IPS-20b (cell line): Measurements from ENCODE around the gene ST6GALNAC5.
A peak's percentile ranks its signal among the peaks of the same experiment; 100 is the strongest.

Experiments
- H3K27ac ChIP-seq: one replicate; pipeline ENCODE4 v1.5.1; 2013; ENCODE audit warnings: low read length
- H3K27me3 ChIP-seq: 2 replicates; pipeline ENCODE4 v1.6.1; 2013; ENCODE audit warnings: mild to moderate bottlenecking, low read length, inconsistent platforms; ENCODE audit not compliant: insufficient read depth
- H3K36me3 ChIP-seq: 2 replicates; pipeline ENCODE4 v1.6.1; 2013; ENCODE audit warnings: low read depth, mild to moderate bottlenecking, inconsistent platforms, low read length, moderate library complexity; ENCODE audit not compliant: insufficient read depth
- H3K4me1 ChIP-seq: 2 replicates; pipeline ENCODE4 v1.6.1; 2013; ENCODE audit warnings: mild to moderate bottlenecking, control low read depth, inconsistent platforms, low read length, moderate library complexity; ENCODE audit not compliant: insufficient read depth
- H3K4me3 ChIP-seq: 2 replicates; pipeline ENCODE4 v1.5.1; 2013; ENCODE audit warnings: mild to moderate bottlenecking, low read length, inconsistent platforms
- H3K9ac ChIP-seq: 2 replicates; pipeline ENCODE4 v1.6.1; 2013; ENCODE audit warnings: low read depth, mild to moderate bottlenecking, inconsistent platforms, low read length, moderate library complexity
- H3K9me3 ChIP-seq: 2 replicates; pipeline ENCODE4 v1.6.1; 2013; ENCODE audit warnings: mild to moderate bottlenecking, low read depth, low read length, inconsistent platforms; ENCODE audit not compliant: insufficient read depth

The ST6GALNAC5 gene

GRCh38 chr1:76841460-76841859 is 25.8 kb upstream of the ST6GALNAC5 start:
- no peak overlapping the region for H3K27ac ChIP-seq
- no peaks in the 10 kb centered on the region for H3K27me3 ChIP-seq
- peaks cover 9% of the 10 kb centered on the region; the same call in 1 of the 2 replicates for H3K4me1 ChIP-seq
- no peak overlapping the region for H3K4me3 ChIP-seq
- H3K36me3 ChIP-seq, result no peaks in the 10 kb centered on the region
- H3K9me3 ChIP-seq, result no peaks in the 10 kb centered on the region
- no peak overlapping the region for H3K9ac ChIP-seq

GRCh38 chr1:76843821-76844464 is 23.3 kb upstream of the ST6GALNAC5 start:
- Histone ChIP-seq H3K27ac (no peak overlapping the region), H3K9me3 (no peaks in the 10 kb centered on the region), H3K27me3 (no peaks in the 10 kb centered on the region), H3K36me3 (no peaks in the 10 kb centered on the region), H3K4me1 (peaks cover 9% of the 10 kb centered on the region; the same call in 1 of the 2 replicates), H3K9ac (no peak overlapping the region), H3K4me3 (no peak overlapping the region)

- Histone ChIP-seq H3K36me3 (no peaks in the 10 kb centered on the region), H3K4me1 (peaks cover 18% of the 10 kb centered on the region; the same call in 1 of the 2 replicates), H3K4me3 (0 out of 2 replicates have a peak overlapping the region, but pooled peaks have one; percentile 1), H3K27me3 (peaks cover 13% of the 10 kb centered on the region; the same call in 1 of the 2 replicates), H3K27ac (no peak overlapping the region), H3K9ac (no peak overlapping the region), H3K9me3 (no peaks in the 10 kb centered on the region)
Observed at GRCh38 chr1:76854255-76854654, 13.0 kb upstream of the ST6GALNAC5 start.

- no peak overlapping the region for H3K27ac ChIP-seq
- peaks cover 13% of the 10 kb centered on the region; the same call in 1 of the 2 replicates for H3K27me3 ChIP-seq
- no peaks in the 10 kb centered on the region for H3K9me3 ChIP-seq
- peaks cover 18% of the 10 kb centered on the region; the same call in 1 of the 2 replicates for H3K4me1 ChIP-seq
- H3K36me3 ChIP-seq, result no peaks in the 10 kb centered on the region
- H3K4me3 ChIP-seq, result no peak overlapping the region
- H3K9ac ChIP-seq, result no peak overlapping the region
Observed at GRCh38 chr1:76856104-76856503, 11.2 kb upstream of the ST6GALNAC5 start.

GRCh38 chr1:76857138-76857537 is 10.1 kb upstream of the ST6GALNAC5 start:
- Histone ChIP-seq H3K27me3 (peaks cover 13% of the 10 kb centered on the region; the same call in 1 of the 2 replicates), H3K9me3 (no peaks in the 10 kb centered on the region), H3K27ac (no peak overlapping the region), H3K4me1 (peaks cover 18% of the 10 kb centered on the region; the same call in 1 of the 2 replicates), H3K36me3 (no peaks in the 10 kb centered on the region), H3K4me3 (no peak overlapping the region), H3K9ac (no peak overlapping the region)

- Histone ChIP-seq H3K27me3 (peaks cover 13% of the 10 kb centered on the region; the same call in 1 of the 2 replicates), H3K4me3 (no peak overlapping the region), H3K27ac (no peak overlapping the region), H3K9ac (no peak overlapping the region), H3K9me3 (no peaks in the 10 kb centered on the region), H3K36me3 (no peaks in the 10 kb centered on the region), H3K4me1 (peaks cover 18% of the 10 kb centered on the region; the same call in 1 of the 2 replicates)
Observed at GRCh38 chr1:76857973-76858372, 9.3 kb upstream of the ST6GALNAC5 start.

- H3K27ac ChIP-seq, result no peak overlapping the region
- H3K36me3 ChIP-seq, result no peaks in the 10 kb centered on the region
- H3K4me3 ChIP-seq, result no peak overlapping the region
- no peak overlapping the region for H3K9ac ChIP-seq
- H3K27me3 ChIP-seq, result peaks cover 11% of the 10 kb centered on the region
- no peaks in the 10 kb centered on the region for H3K9me3 ChIP-seq
- peaks cover 14% of the 10 kb centered on the region; the same call in 1 of the 2 replicates for H3K4me1 ChIP-seq
Observed at GRCh38 chr1:76861149-76861548, 6.1 kb upstream of the ST6GALNAC5 start.

GRCh38 chr1:76862447-76862846 is 4.8 kb upstream of the ST6GALNAC5 start:
- Histone ChIP-seq H3K27me3 (peaks cover 17% of the 10 kb centered on the region), H3K9ac (no peak overlapping the region), H3K4me3 (no peak overlapping the region), H3K9me3 (no peaks in the 10 kb centered on the region), H3K36me3 (no peaks in the 10 kb centered on the region), H3K27ac (no peak overlapping the region), H3K4me1 (peaks cover 10% of the 10 kb centered on the region; the same call in 1 of the 2 replicates)

- Histone ChIP-seq H3K4me1 (0 out of 2 replicates have a peak, but pooled peaks cover 8% of the 10 kb centered on the region), H3K27me3 (peaks cover 37% of the 10 kb centered on the region), H3K27ac (no peak overlapping the region), H3K36me3 (no peaks in the 10 kb centered on the region), H3K4me3 (no peak overlapping the region), H3K9me3 (no peaks in the 10 kb centered on the region), H3K9ac (no peak overlapping the region)
Observed at GRCh38 chr1:76864383-76864782, 2.9 kb upstream of the ST6GALNAC5 start.

- Histone ChIP-seq H3K36me3 (no peaks in the 10 kb centered on the region), H3K4me1 (0 out of 2 replicates have a peak, but pooled peaks cover 8% of the 10 kb centered on the region), H3K9me3 (no peaks in the 10 kb centered on the region), H3K27ac (no peak overlapping the region), H3K4me3 (no peak overlapping the region), H3K9ac (no peak overlapping the region), H3K27me3 (peaks cover 46% of the 10 kb centered on the region)
Observed at GRCh38 chr1:76865696-76866286, 1.5 kb upstream of the ST6GALNAC5 start.

GRCh38 chr1:76866566-76866965 is 714 bp upstream of the ST6GALNAC5 start:
- Histone ChIP-seq H3K27me3 (peaks cover 46% of the 10 kb centered on the region), H3K27ac (no peak overlapping the region), H3K9me3 (no peaks in the 10 kb centered on the region)

More at GRCh38 chr1:76866566-76866965, 714 bp upstream of the ST6GALNAC5 start:
- no peak overlapping the region; the same call in 1 of the 2 replicates for H3K4me3 ChIP-seq
- peaks cover 4% of the 10 kb centered on the region; the same call in 1 of the 2 replicates for H3K36me3 ChIP-seq
- 0 out of 2 replicates have a peak, but pooled peaks cover 8% of the 10 kb centered on the region for H3K4me1 ChIP-seq
- H3K9ac ChIP-seq, result no peak overlapping the region
